COLO668 (cell line): ENCODE results near the gene PHKA1.
"Not testable (repeated sequence)": the region's sequence is repeated elsewhere in the genome, so short reads cannot be mapped to it uniquely, and the experiment has no call there.

ENCODE experiments used
- DNase-seq: peaks from one replicate; lab custom pipeline; 2025; ENCODE audit not compliant: unreplicated experiment; lab: John Stamatoyannopoulos, UW

The PHKA1 gene

GRCh38 chrX:72713599-72714477, at the start of gene PHKA1:
Gene PHKA1, minus strand, starts transcription at chrX:72714306. Its CDS starts 426 bp downstream, at chrX:72713880.
- peak; percentile 68 for DNase-seq

- not testable (repeated sequence) for DNase-seq
Measured at GRCh38 chrX:72760454-72760853, 46.3 kb upstream of the PHKA1 start.

GRCh38 chrX:72748545-72748944, 34.4 kb upstream of the PHKA1 start:
- not testable (repeated sequence) for DNase-seq

- DNase-seq: not testable (repeated sequence)
Measured at GRCh38 chrX:72745546-72745945, 31.4 kb upstream of the PHKA1 start.

- DNase-seq: no peak
Measured at GRCh38 chrX:72735561-72735960, 21.5 kb upstream of the PHKA1 start.

GRCh38 chrX:72733636-72734035, 19.5 kb upstream of the PHKA1 start:
- not testable (repeated sequence) for DNase-seq

GRCh38 chrX:72727846-72728245, 13.7 kb upstream of the PHKA1 start:
- DNase-seq: no peak

GRCh38 chrX:72716766-72717165, 2.7 kb upstream of the PHKA1 start:
- no peak for DNase-seq

GRCh38 chrX:72715546-72715945, 1.4 kb upstream of the PHKA1 start:
- no peak for DNase-seq

- DNase-seq: peak; percentile 46
Measured at GRCh38 chrX:72714478-72714916, 391 bp upstream of the PHKA1 start.

- no peak for DNase-seq
Measured at GRCh38 chrX:72713130-72713529, 976 bp downstream of the PHKA1 start.

GRCh38 chrX:72712094-72712755, 1.9 kb downstream of the PHKA1 start:
- no peak for DNase-seq

GRCh38 chrX:72705814-72706213, 8.3 kb downstream of the PHKA1 start:
- DNase-seq: no peak

GRCh38 chrX:72705111-72705510, 9.0 kb downstream of the PHKA1 start:
- no peak for DNase-seq

- no peak for DNase-seq
Measured at GRCh38 chrX:72694170-72694569, 19.9 kb downstream of the PHKA1 start.

GRCh38 chrX:72693477-72693876, 20.6 kb downstream of the PHKA1 start:
- DNase-seq: no peak

GRCh38 chrX:72687396-72687795, 26.7 kb downstream of the PHKA1 start:
- DNase-seq: no peak

GRCh38 chrX:72685810-72686456, 28.2 kb downstream of the PHKA1 start:
- DNase-seq: no peak

GRCh38 chrX:72685018-72685417, 29.1 kb downstream of the PHKA1 start:
- DNase-seq: no peak

- DNase-seq: no peak
Measured at GRCh38 chrX:72683631-72684030, 30.5 kb downstream of the PHKA1 start.

- no peak for DNase-seq
Measured at GRCh38 chrX:72676465-72676864, 37.6 kb downstream of the PHKA1 start.

GRCh38 chrX:72673951-72674350, 40.2 kb downstream of the PHKA1 start:
- not testable (repeated sequence) for DNase-seq
